ENCODE results near the gene ARPC1B.

ARPC1B gene

DNA sequence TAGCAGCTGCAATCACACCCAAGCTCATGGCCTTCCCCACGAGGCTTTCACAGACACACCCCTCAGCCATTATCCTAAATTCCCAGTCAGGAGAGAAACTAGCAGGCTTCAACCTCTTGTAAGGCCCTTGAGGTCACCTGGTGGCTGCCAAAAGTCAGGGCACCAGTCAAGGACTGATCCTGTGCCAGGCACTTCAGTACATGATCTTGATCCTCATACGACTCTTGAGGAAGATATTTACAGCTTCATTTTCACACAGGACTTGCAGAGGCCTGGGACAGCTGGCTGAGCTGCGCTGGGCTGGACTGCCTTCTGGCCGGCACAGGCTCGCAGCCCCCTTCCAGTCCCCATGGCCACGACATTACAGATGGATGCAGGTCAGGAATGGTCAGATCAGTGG is 25.1 kb downstream of the ARPC1B start:
- Histone ChIP-seq H3K36me3 (ENCODE audit: control insufficient read depth in 2 of 2, insufficient read depth in 2 of 2, low read length in 2 of 2) (peaks cover 41 to 53% of the 10 kb centered on the region in 2 donors), H3K27ac (ENCODE audit: low read length) (no peak overlapping the region), H3K4me1 (ENCODE audit: control insufficient read depth, insufficient read depth, low read length) (peaks cover 7% of the 10 kb centered on the region), H3K4me3 (ENCODE audit: low read length in 2 of 2) (no peak overlapping the region), H3K9me3 (ENCODE audit: control insufficient read depth in 2 of 2, low read length in 2 of 2) (no peaks in the 10 kb centered on the region), H3K27me3 (ENCODE audit: control insufficient read depth in 1 of 2, insufficient read depth in 2 of 2, low read length in 2 of 2) (no peaks in the 10 kb centered on the region), H3K9ac (ENCODE audit: low read length in 2 of 2) (no peak overlapping the region)

DNA sequence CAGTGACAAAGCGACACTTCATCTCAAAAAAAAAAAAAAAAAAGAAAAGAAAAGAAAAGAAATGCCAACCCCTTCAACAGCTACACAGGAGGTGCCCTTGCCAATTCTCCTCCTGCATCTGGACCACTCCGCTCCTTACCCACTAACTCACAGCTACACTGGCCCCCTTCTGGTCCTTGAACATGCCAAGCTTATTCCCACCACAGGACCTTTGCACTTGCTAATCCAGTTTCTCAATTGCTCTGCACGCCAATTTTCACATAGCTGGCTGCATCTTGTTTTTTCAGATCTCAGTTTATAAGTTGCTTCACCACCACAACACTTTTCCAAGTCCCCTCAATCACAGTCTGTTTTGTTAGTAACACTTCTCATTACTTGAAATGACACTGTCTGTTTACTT is 28.3 kb downstream of the ARPC1B start:
- Histone ChIP-seq H3K36me3 (ENCODE audit: control insufficient read depth in 2 of 2, insufficient read depth in 2 of 2, low read length in 2 of 2) (peaks cover 31 to 46% of the 10 kb centered on the region in 2 donors), H3K9ac (ENCODE audit: low read length in 2 of 2) (no peak overlapping the region), H3K4me3 (ENCODE audit: low read length in 2 of 2) (no peak overlapping the region), H3K27me3 (ENCODE audit: control insufficient read depth in 1 of 2, insufficient read depth in 2 of 2, low read length in 2 of 2) (no peaks in the 10 kb centered on the region), H3K9me3 (ENCODE audit: control insufficient read depth in 2 of 2, low read length in 2 of 2) (no peaks in the 10 kb centered on the region), H3K4me1 (ENCODE audit: control insufficient read depth, insufficient read depth, low read length) (peaks cover 28% of the 10 kb centered on the region), H3K27ac (ENCODE audit: low read length) (no peak overlapping the region)

DNA sequence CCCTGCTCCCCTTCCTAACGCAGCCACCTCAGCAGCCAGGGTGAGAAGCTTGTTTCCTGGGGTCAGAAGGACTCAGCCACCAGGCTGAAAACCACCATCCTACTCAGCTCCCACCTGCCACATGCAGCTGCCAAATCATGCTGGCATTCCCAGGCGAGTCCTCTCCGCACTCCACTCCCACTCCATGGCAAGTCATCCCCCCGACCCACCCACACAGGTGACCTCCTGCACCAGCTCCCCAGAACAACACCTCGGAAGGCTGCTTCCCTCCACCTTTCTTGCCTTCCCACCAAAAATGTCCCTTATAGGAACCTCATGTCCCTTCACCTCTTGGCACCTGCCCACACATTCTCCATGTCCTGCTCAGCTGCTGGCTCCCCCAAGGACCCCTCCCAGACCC is 29.2 kb downstream of the ARPC1B start:
- peaks cover 28 to 42% of the 10 kb centered on the region in 2 donors for H3K36me3 ChIP-seq (ENCODE audit: control insufficient read depth in 2 of 2, insufficient read depth in 2 of 2, low read length in 2 of 2)
- no peak overlapping the region for H3K27ac ChIP-seq (ENCODE audit: low read length)
- no peak overlapping the region for H3K9ac ChIP-seq (ENCODE audit: low read length in 2 of 2)

GRCh38 chr7:99404235-99404976 is 29.9 kb downstream of the ARPC1B start:
- H3K9ac ChIP-seq (ENCODE audit: low read length in 2 of 2), result no peak overlapping the region
- peaks cover 31% of the 10 kb centered on the region for H3K4me1 ChIP-seq (ENCODE audit: control insufficient read depth, insufficient read depth, low read length)
- peaks cover 23 to 37% of the 10 kb centered on the region in 2 donors for H3K36me3 ChIP-seq (ENCODE audit: control insufficient read depth in 2 of 2, insufficient read depth in 2 of 2, low read length in 2 of 2)
- H3K27ac ChIP-seq (ENCODE audit: low read length), result no peak overlapping the region
- H3K27me3 ChIP-seq (ENCODE audit: control insufficient read depth in 1 of 2, insufficient read depth in 2 of 2, low read length in 2 of 2), result no peaks in the 10 kb centered on the region
- no peak overlapping the region for H3K4me3 ChIP-seq (ENCODE audit: low read length in 2 of 2)
- H3K9me3 ChIP-seq (ENCODE audit: control insufficient read depth in 2 of 2, low read length in 2 of 2), result no peaks in the 10 kb centered on the region

More for the DNA sequence above, 29.2 kb downstream of the ARPC1B start:
- Histone ChIP-seq H3K4me3 (ENCODE audit: low read length in 2 of 2) (no peak overlapping the region), H3K9me3 (ENCODE audit: control insufficient read depth in 2 of 2, low read length in 2 of 2) (no peaks in the 10 kb centered on the region), H3K4me1 (ENCODE audit: control insufficient read depth, insufficient read depth, low read length) (peaks cover 29% of the 10 kb centered on the region), H3K27me3 (ENCODE audit: control insufficient read depth in 1 of 2, insufficient read depth in 2 of 2, low read length in 2 of 2) (no peaks in the 10 kb centered on the region)

- Histone ChIP-seq H3K9me3 (ENCODE audit: control insufficient read depth in 2 of 2, low read length in 2 of 2) (no peaks in the 10 kb centered on the region), H3K4me3 (ENCODE audit: low read length in 2 of 2) (no peak overlapping the region), H3K4me1 (ENCODE audit: control insufficient read depth, insufficient read depth, low read length) (peaks cover 37% of the 10 kb centered on the region), H3K27me3 (ENCODE audit: control insufficient read depth in 1 of 2, insufficient read depth in 2 of 2, low read length in 2 of 2) (no peaks in the 10 kb centered on the region), H3K27ac (ENCODE audit: low read length) (no peak overlapping the region), H3K36me3 (ENCODE audit: control insufficient read depth in 2 of 2, insufficient read depth in 2 of 2, low read length in 2 of 2) (peaks cover 22 to 32% of the 10 kb centered on the region in 2 donors), H3K9ac (ENCODE audit: low read length in 2 of 2) (no peak overlapping the region)
These were observed 30.4 kb downstream of the ARPC1B start for GRCh38 chr7:99404977-99405320.

- Histone ChIP-seq H3K9ac (ENCODE audit: low read length in 2 of 2) (peak overlapping the region in 1 of 2 donors; percentile 97), H3K36me3 (ENCODE audit: control insufficient read depth in 2 of 2, insufficient read depth in 2 of 2, low read length in 2 of 2) (peaks cover 17 to 29% of the 10 kb centered on the region in 2 donors), H3K4me3 (ENCODE audit: low read length in 2 of 2) (peak overlapping the region in 1 of 2 donors; percentile 14), H3K27me3 (ENCODE audit: control insufficient read depth in 1 of 2, insufficient read depth in 2 of 2, low read length in 2 of 2) (no peaks in the 10 kb centered on the region), H3K4me1 (ENCODE audit: control insufficient read depth, insufficient read depth, low read length) (peaks cover 42% of the 10 kb centered on the region), H3K9me3 (ENCODE audit: control insufficient read depth in 2 of 2, low read length in 2 of 2) (no peaks in the 10 kb centered on the region), H3K27ac (ENCODE audit: low read length) (no peak overlapping the region)
These were observed 32.0 kb downstream of the ARPC1B start for GRCh38 chr7:99406557-99406956.

DNA sequence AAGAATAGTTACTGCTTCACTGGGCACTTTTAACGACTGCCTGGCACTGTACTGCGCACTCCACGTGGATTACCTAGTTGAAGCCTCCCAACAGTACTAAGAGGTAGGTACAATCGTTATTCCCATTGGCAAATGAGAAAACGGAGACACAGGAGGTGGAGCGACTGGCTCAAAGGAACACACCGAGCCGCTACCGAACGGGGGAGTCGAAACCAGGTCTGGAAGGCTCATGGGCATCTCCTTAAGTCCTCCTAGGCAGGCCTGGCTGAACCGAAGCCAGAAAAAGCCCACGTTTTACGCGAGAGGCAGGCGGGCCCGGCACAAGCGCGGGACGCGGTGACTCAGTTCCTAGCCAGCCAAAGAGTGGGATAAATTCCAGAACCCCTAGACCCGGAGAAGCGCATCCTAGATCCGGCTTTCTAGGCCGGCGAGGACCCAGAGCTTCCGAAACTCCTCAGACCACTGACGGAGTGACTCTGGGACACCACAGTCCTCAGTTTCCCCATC is 33.4 kb downstream of the ARPC1B start:
- peaks cover 42% of the 10 kb centered on the region for H3K4me1 ChIP-seq (ENCODE audit: control insufficient read depth, insufficient read depth, low read length)
- peak overlapping the region; percentile 98 for H3K27ac ChIP-seq (ENCODE audit: low read length)
- peak overlapping the region; percentile 97 to 99 for H3K9ac ChIP-seq (ENCODE audit: low read length in 2 of 2)
- H3K36me3 ChIP-seq (ENCODE audit: control insufficient read depth in 2 of 2, insufficient read depth in 2 of 2, low read length in 2 of 2), result peaks cover 23 to 35% of the 10 kb centered on the region in 2 donors
- H3K9me3 ChIP-seq (ENCODE audit: control insufficient read depth in 2 of 2, low read length in 2 of 2), result no peaks in the 10 kb centered on the region
- no peaks in the 10 kb centered on the region for H3K27me3 ChIP-seq (ENCODE audit: control insufficient read depth in 1 of 2, insufficient read depth in 2 of 2, low read length in 2 of 2)
- peak overlapping the region; percentile 89 to 99 for H3K4me3 ChIP-seq (ENCODE audit: low read length in 2 of 2)

- no peaks in the 10 kb centered on the region for H3K9me3 ChIP-seq (ENCODE audit: control insufficient read depth in 2 of 2, low read length in 2 of 2)
- peak within 1 kb of the TSS; percentile 98 for H3K27ac ChIP-seq (ENCODE audit: low read length)
- peaks cover 25 to 34% of the 10 kb centered on the region in 2 donors for H3K36me3 ChIP-seq (ENCODE audit: control insufficient read depth in 2 of 2, insufficient read depth in 2 of 2, low read length in 2 of 2)
- H3K4me3 ChIP-seq (ENCODE audit: low read length in 2 of 2), result peak within 1 kb of the TSS; percentile 89 to 99
- no peaks in the 10 kb centered on the region for H3K27me3 ChIP-seq (ENCODE audit: control insufficient read depth in 1 of 2, insufficient read depth in 2 of 2, low read length in 2 of 2)
- H3K4me1 ChIP-seq (ENCODE audit: control insufficient read depth, insufficient read depth, low read length), result peaks cover 42% of the 10 kb centered on the region
- H3K9ac ChIP-seq (ENCODE audit: low read length in 2 of 2), result peak within 1 kb of the TSS; percentile 97 to 99
These were observed 34.1 kb downstream of the ARPC1B start, which contains the start of the genes BUD31 and PDAP1 for GRCh38 chr7:99408379-99409191. Gene BUD31, plus strand, starts transcription at chr7:99408969. Its CDS starts 2,124 bp downstream, at chr7:99411093. Gene PDAP1, minus strand, starts transcription at chr7:99408597. Its CDS starts 49 bp downstream, at chr7:99408548.

DNA sequence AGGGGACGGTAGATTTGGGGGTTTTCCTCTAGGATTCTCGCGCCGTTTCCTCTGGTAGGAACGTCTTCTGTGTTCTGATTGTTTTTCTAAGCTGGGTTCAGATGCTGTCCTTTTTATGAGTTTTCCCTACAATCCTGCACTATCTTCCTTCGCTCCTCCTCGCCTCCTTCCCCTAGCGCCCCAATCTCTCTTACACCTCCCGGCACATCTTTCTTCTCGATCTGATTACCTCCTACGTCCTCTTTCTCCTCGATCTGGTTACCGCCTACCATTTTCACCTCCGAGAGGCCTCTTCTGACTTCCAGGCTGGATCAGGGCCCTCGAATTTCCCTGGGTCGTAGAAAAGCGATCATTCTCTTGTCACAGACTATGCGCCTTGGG is 34.7 kb downstream of the ARPC1B start:
- peaks cover 39% of the 10 kb centered on the region for H3K4me1 ChIP-seq (ENCODE audit: control insufficient read depth, insufficient read depth, low read length)

DNA sequence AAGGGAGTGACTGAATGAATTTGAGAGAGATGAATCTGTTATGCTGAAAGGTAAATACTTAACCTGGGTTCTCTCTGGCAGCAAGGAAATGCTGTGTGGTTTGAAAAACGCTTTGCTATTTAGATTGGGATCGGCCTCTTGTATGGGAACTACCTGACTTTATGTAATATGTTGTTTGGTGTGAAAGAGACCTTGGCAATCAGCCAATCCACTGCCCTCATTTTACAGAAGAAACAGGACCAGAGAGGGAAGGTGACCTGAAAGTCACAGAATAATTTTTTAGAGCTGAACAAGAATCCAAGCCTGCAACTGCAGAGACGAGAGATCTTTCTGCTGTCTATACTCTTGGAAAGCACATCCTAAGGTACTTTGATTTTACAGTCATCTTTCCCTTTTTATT is 35.3 kb downstream of the ARPC1B start:
- Histone ChIP-seq H3K36me3 (ENCODE audit: control insufficient read depth in 2 of 2, insufficient read depth in 2 of 2, low read length in 2 of 2) (peaks cover 24% of the 10 kb centered on the region in 2 donors), H3K9me3 (ENCODE audit: control insufficient read depth in 2 of 2, low read length in 2 of 2) (no peaks in the 10 kb centered on the region), H3K27me3 (ENCODE audit: control insufficient read depth in 1 of 2, insufficient read depth in 2 of 2, low read length in 2 of 2) (no peaks in the 10 kb centered on the region), H3K4me1 (ENCODE audit: control insufficient read depth, insufficient read depth, low read length) (peaks cover 32% of the 10 kb centered on the region), H3K9ac (ENCODE audit: low read length in 2 of 2) (peak overlapping the region; percentile 97 to 99), H3K4me3 (ENCODE audit: low read length in 2 of 2) (peak overlapping the region; percentile 89 to 99), H3K27ac (ENCODE audit: low read length) (peak overlapping the region; percentile 98)

More for the DNA sequence above, 34.7 kb downstream of the ARPC1B start:
- peak overlapping the region; percentile 89 to 99 for H3K4me3 ChIP-seq (ENCODE audit: low read length in 2 of 2)
- no peaks in the 10 kb centered on the region for H3K9me3 ChIP-seq (ENCODE audit: control insufficient read depth in 2 of 2, low read length in 2 of 2)
- H3K36me3 ChIP-seq (ENCODE audit: control insufficient read depth in 2 of 2, insufficient read depth in 2 of 2, low read length in 2 of 2), result peaks cover 20 to 28% of the 10 kb centered on the region in 2 donors
- H3K27ac ChIP-seq (ENCODE audit: low read length), result peak overlapping the region; percentile 98
- no peaks in the 10 kb centered on the region for H3K27me3 ChIP-seq (ENCODE audit: control insufficient read depth in 1 of 2, insufficient read depth in 2 of 2, low read length in 2 of 2)
- H3K9ac ChIP-seq (ENCODE audit: low read length in 2 of 2), result peak overlapping the region; percentile 97 to 99

All from stomach smooth muscle (tissue), 2 donors.